Liver (tissue), 9 donors: ENCODE measurements around the gene UBR1. TPM values are rescaled to one million over a fixed set of nuclear protein-coding genes. Genes with fewer than 3 reads are reported as not detected.

Experiments
- DNase-seq: peaks from one replicate; pipeline ENCODE4 v3.0.0-alpha.2; 2017; ENCODE audit warnings: low spot score
- H3K27ac ChIP-seq, 2 donors: one replicate each; pipeline ENCODE4 v1.7.0; 2013; ENCODE audit warnings: inconsistent platforms in 2 of 2, low read length in 2 of 2, control low read depth in 1 of 2, low read depth in 1 of 2, mild to moderate bottlenecking in 1 of 2
- H3K27me3 ChIP-seq, 4 donors: one replicate each; pipeline versions ENCODE4 v1.6.1 to v1.7.0; 2013; ENCODE audit warnings: low read length in 3 of 4, inconsistent platforms in 1 of 4, mild to moderate bottlenecking in 1 of 4, moderate library complexity in 1 of 4; ENCODE audit not compliant: control insufficient read depth in 4 of 4, insufficient read depth in 4 of 4
- H3K36me3 ChIP-seq, 4 donors: one replicate each; pipeline versions ENCODE4 v1.6.1 to v1.7.0; 2013; ENCODE audit warnings: low read length in 3 of 4, mild to moderate bottlenecking in 3 of 4, low read depth in 1 of 4, moderate library complexity in 1 of 4; ENCODE audit not compliant: control insufficient read depth in 4 of 4, insufficient read depth in 3 of 4
- H3K4me1 ChIP-seq, 4 donors: one replicate each; pipeline versions ENCODE4 v1.6.1 to v1.7.0; 2013; ENCODE audit warnings: low read length in 3 of 4, mild to moderate bottlenecking in 3 of 4, moderate library complexity in 1 of 4; ENCODE audit not compliant: control insufficient read depth in 4 of 4, insufficient read depth in 4 of 4
- H3K4me3 ChIP-seq, 3 donors: one replicate each; pipeline versions ENCODE4 v1.6.1 to v1.7.0; 2013; ENCODE audit warnings: low read length in 3 of 3, control low read depth in 1 of 3, low read depth in 1 of 3, mild to moderate bottlenecking in 1 of 3
- H3K9ac ChIP-seq, 2 donors: one replicate each; pipeline ENCODE4 v1.7.0; 2013; ENCODE audit warnings: low read length in 2 of 2, mild to moderate bottlenecking in 2 of 2, moderate library complexity in 2 of 2, control low read depth in 1 of 2, low read depth in 1 of 2
- H3K9me3 ChIP-seq, 4 donors: one replicate each; pipeline versions ENCODE4 v1.6.1 to v1.7.0; 2013; ENCODE audit warnings: low read length in 3 of 4; ENCODE audit not compliant: control insufficient read depth in 4 of 4
- CTCF ChIP-seq: fragments of 150-350 bp; IDR thresholded peaks from 2 replicates; pipeline ENCODE4 v1.5.1; 2017; ENCODE audit warnings: improper control_type of control experiment, low read depth, low read length; ENCODE audit not compliant: missing input control
- EGR1 ChIP-seq, 2 donors: IDR thresholded peaks; 2 replicates each; pipeline ENCODE4 v1.6.1; 2016 to 2018; ENCODE audit warnings: antibody characterized with exemption in 2 of 2, low read depth in 2 of 2
- FOXA1 ChIP-seq: IDR thresholded peaks from 2 replicates; pipeline ENCODE4 v1.6.1; 2016; ENCODE audit warnings: antibody characterized with exemption
- FOXA2 ChIP-seq: IDR thresholded peaks from 2 replicates; pipeline ENCODE4 v1.6.1; 2016; ENCODE audit warnings: antibody characterized with exemption
- HNF4G ChIP-seq: IDR thresholded peaks from 2 replicates; pipeline ENCODE4 v1.6.1; 2016; ENCODE audit warnings: antibody characterized with exemption
- JUND ChIP-seq, 2 donors: IDR thresholded peaks; 2 replicates each; pipeline ENCODE4 v1.6.1; 2016; ENCODE audit warnings: antibody characterized with exemption in 2 of 2
- MAX ChIP-seq: IDR thresholded peaks from 2 replicates; pipeline ENCODE4 v1.6.1; 2016; ENCODE audit warnings: antibody characterized with exemption
- RAD21 ChIP-seq, 2 donors: IDR thresholded peaks; 2 replicates each; pipeline ENCODE4 v1.6.1; 2016; ENCODE audit warnings: antibody characterized with exemption in 2 of 2, mild to moderate bottlenecking in 2 of 2
- REST ChIP-seq: IDR thresholded peaks from 2 replicates; pipeline ENCODE4 v1.6.1; 2016; ENCODE audit warnings: antibody characterized with exemption, mild to moderate bottlenecking
- RXRA ChIP-seq, 2 donors: IDR thresholded peaks; 2 replicates each; pipeline ENCODE4 v1.6.1; 2017 to 2018; ENCODE audit warnings: antibody characterized with exemption in 2 of 2, mild to moderate bottlenecking in 1 of 2
- SP1 ChIP-seq: IDR thresholded peaks from 2 replicates; pipeline ENCODE4 v1.6.1; 2018; ENCODE audit warnings: antibody characterized with exemption, mild to moderate bottlenecking
- TAF1 ChIP-seq: conservative IDR thresholded peaks from 2 replicates; pipeline ENCODE4 v1.6.1; 2016; ENCODE audit warnings: antibody characterized with exemption, mild to moderate bottlenecking
- YY1 ChIP-seq: IDR thresholded peaks from 2 replicates; pipeline ENCODE4 v1.6.1; 2016; ENCODE audit warnings: antibody characterized with exemption, mild to moderate bottlenecking
- WGBS: extraction: QIAGEN DNeasy Blood & Tissue Kit; methylation state at CpG from one replicate; pipeline ENCODE4 v1.1.7; 2013; 5-methylcytosine and 5-hydroxymethylcytosine counted together
- polyA plus RNA-seq, 2 donors: library from polyadenylated mRNA; stranded (reverse) in 1 of 2; unstranded in 1 of 2; fragments of 200-250 nt in 1 of 2; fragments of >200 nt in 1 of 2; fragmentation: Nextera tagmentation in 1 of 2; extraction: Ambion mirVana in 1 of 2; gene quantifications; one replicate each; pipeline versions ENCODE4 v1.2.1 to v1.2.3, GENCODE V29; 2013 to 2015
- total RNA-seq, 2 donors: library from RNA; depleted of rRNA; stranded (reverse); fragments of >200 nt; gene quantifications; one replicate each; pipeline ENCODE4 v1.2.3, GENCODE V29; 2014
- TF ChIP-seq, protein P1 (sequence below): IDR thresholded peaks from 2 replicates; pipeline ENCODE4 v1.6.1; 2016; ENCODE audit warnings: antibody characterized with exemption
- TF ChIP-seq, protein P2 (sequence below): IDR thresholded peaks from 2 replicates; pipeline ENCODE4 v1.6.1; 2016; ENCODE audit warnings: antibody characterized with exemption
- donor health status: healthy.
- donor health status: healthy.
- donor health status: healthy.
- donor health status: healthy.
- donor health status: healthy.

Gene UBR1
- total and polyA plus RNA-seq, 4 donors: 3.7 to 25.3 (median 10.9) TPM

DNA sequence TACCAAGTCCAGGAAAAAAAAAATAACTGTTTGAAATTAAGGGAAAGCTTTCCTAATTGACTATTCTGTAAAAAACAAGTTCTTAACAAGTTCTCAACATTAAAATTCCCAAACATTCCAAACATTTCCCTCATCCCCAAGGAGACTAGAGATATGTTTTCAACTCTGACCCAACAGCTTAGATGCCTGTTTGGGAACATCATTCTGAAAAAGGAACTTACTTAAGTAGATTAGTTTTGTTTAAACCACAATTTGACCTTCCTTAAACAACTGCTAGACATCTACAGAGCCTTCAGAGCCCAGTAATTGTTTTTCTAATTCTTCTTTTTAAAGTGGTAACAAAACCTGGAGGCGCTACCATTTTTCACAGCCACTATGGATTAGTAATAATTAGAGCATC is 12.8 kb downstream of the UBR1 start:
- Histone ChIP-seq H3K27ac (no peak overlapping the region), H3K4me1 (peaks cover 0 to 5% (median 0%) of the 10 kb centered on the region in 4 donors), H3K9ac (no peak overlapping the region), H3K27me3 (no peaks in the 10 kb centered on the region), H3K4me3 (no peak overlapping the region), H3K9me3 (no peaks in the 10 kb centered on the region), H3K36me3 (no peaks in the 10 kb centered on the region)
- DNase-seq: no peak
- 88% methylated on average over 1 of the region's 1 CpG for WGBS
- peak; percentile 62 for TF ChIP-seq REST
- no peak for TF ChIP-seq FOXA1
- TF ChIP-seq TAF1: no peak

- TF ChIP-seq, protein P1, sequence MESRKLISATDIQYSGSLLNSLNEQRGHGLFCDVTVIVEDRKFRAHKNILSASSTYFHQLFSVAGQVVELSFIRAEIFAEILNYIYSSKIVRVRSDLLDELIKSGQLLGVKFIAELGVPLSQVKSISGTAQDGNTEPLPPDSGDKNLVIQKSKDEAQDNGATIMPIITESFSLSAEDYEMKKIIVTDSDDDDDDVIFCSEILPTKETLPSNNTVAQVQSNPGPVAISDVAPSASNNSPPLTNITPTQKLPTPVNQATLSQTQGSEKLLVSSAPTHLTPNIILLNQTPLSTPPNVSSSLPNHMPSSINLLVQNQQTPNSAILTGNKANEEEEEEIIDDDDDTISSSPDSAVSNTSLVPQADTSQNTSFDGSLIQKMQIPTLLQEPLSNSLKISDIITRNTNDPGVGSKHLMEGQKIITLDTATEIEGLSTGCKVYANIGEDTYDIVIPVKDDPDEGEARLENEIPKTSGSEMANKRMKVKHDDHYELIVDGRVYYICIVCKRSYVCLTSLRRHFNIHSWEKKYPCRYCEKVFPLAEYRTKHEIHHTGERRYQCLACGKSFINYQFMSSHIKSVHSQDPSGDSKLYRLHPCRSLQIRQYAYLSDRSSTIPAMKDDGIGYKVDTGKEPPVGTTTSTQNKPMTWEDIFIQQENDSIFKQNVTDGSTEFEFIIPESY: no peak
- no peak for TF ChIP-seq RXRA (IDR thresholded peaks at IDR 0.05)
- no peak for TF ChIP-seq JUND (IDR thresholded peaks at IDR 0.05)
- Histone ChIP-seq H3K4me3 (no peak overlapping the region), H3K9me3 (no peaks in the 10 kb centered on the region), H3K9ac (no peak overlapping the region), H3K4me1 (peaks cover 0 to 5% (median 0%) of the 10 kb centered on the region in 4 donors), H3K36me3 (no peaks in the 10 kb centered on the region), H3K27me3 (no peaks in the 10 kb centered on the region), H3K27ac (no peak overlapping the region)
- 97% methylated on average over 4 of the region's 4 CpGs for WGBS
- DNase-seq: no peak
Measured at GRCh38 chr15:43091859-43092258, 14.0 kb downstream of the UBR1 start.

- peaks cover 0 to 5% (median 2%) of the 10 kb centered on the region in 4 donors for H3K36me3 ChIP-seq
- no peak overlapping the region for H3K27ac ChIP-seq
- no peak overlapping the region for H3K9ac ChIP-seq
- no peaks in the 10 kb centered on the region for H3K27me3 ChIP-seq
- no peaks in the 10 kb centered on the region for H3K9me3 ChIP-seq
- H3K4me1 ChIP-seq: peaks cover 4 to 15% (median 11%) of the 10 kb centered on the region in 4 donors
- 47% methylated on average over 1 of the region's 1 CpG for WGBS
- no peak overlapping the region for H3K4me3 ChIP-seq
- no peak for DNase-seq
- TF ChIP-seq JUND (IDR thresholded peaks at IDR 0.05): no peak
- no peak for TF ChIP-seq HNF4G
- TF ChIP-seq SP1: no peak
- TF ChIP-seq MAX: no peak
- TF ChIP-seq, protein P2, sequence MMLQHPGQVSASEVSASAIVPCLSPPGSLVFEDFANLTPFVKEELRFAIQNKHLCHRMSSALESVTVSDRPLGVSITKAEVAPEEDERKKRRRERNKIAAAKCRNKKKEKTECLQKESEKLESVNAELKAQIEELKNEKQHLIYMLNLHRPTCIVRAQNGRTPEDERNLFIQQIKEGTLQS: no peak
- TF ChIP-seq FOXA1: no peak
- TF ChIP-seq EGR1 (IDR thresholded peaks at IDR 0.05; ENCODE audit: low read depth in 2 of 2): no peak
- TF ChIP-seq REST: no peak
- TF ChIP-seq YY1: no peak
- no peak for TF ChIP-seq FOXA2
- TF ChIP-seq RAD21 (IDR thresholded peaks at IDR 0.05): no peak
- no peak for TF ChIP-seq CTCF
Measured at GRCh38 chr15:43086551-43086950, 19.3 kb downstream of the UBR1 start.
